HepG2 (cell line): Measurements from ENCODE around the gene BRMS1. TPM values are rescaled to one million over a fixed set of nuclear protein-coding genes. Genes with fewer than 3 reads are reported as not detected.

Experiments used
- EHMT2 ChIP-seq: fragments of 200-600 bp; sonication (generic); IDR thresholded peaks from 2 replicates; pipeline ENCODE4 v1.7.0; 2017; ENCODE audit warnings: antibody characterized with exemption, low read depth, low read length, borderline replicate concordance
- NFRKB ChIP-seq: fragments of 450-650 bp; IDR thresholded peaks from 2 replicates; pipeline ENCODE4 v1.6.1; 2017
- ZNF138 ChIP-seq: sonication (generic); formaldehyde crosslinking; IDR thresholded peaks from 2 replicates; pipeline ENCODE4 v1.5.0; 2020; ENCODE audit warnings: mild to moderate bottlenecking, low read depth, missing genetic modification reagents
- ZNF282 ChIP-seq: fragments of 450-650 bp; IDR thresholded peaks from 2 replicates; pipeline ENCODE4 v1.6.1; 2018; ENCODE audit not compliant: partially characterized antibody
- ZNF441 ChIP-seq: sonication (generic); formaldehyde crosslinking; IDR thresholded peaks from 2 replicates; pipeline ENCODE4 v1.7.0; 2021; ENCODE audit warnings: missing genetic modification reagents, borderline replicate concordance
- ZNF749 ChIP-seq: sonication (generic); formaldehyde crosslinking; IDR thresholded peaks from 2 replicates; pipeline ENCODE4 v1.8.0; 2022; ENCODE audit warnings: mild to moderate bottlenecking, missing genetic modification reagents, moderate library complexity, borderline replicate concordance
- polyA plus RNA-seq, 8 experiments: library from polyadenylated mRNA; depleted of rRNA in 3 of 8; stranded (reverse) in 7 of 8; unstranded in 1 of 8; fragments of >200 nt; fragmentation: Illumina TruSeq in 4 of 8; extraction: Trizol in 4 of 8; gene quantifications; 2 replicates each; pipeline versions ENCODE4 v1.2.1 to v1.2.3, GENCODE V29; 2011 to 2016; ENCODE audit warnings: low read depth in 4 of 8, missing spikeins in 1 of 8, mixed read lengths in 1 of 8; ENCODE audit not compliant: insufficient read depth in 1 of 8
- total RNA-seq, 5 experiments: library from RNA; depleted of rRNA; stranded (reverse); fragments of >200 nt; fragmentation: Illumina TruSeq; extraction: Trizol; gene quantifications; 2 replicates each; pipeline ENCODE4 v1.2.3, GENCODE V29; 2016; ENCODE audit warnings: low read depth in 1 of 5
- TF ChIP-seq, protein P1 (sequence below): sonication (generic); IDR thresholded peaks from 2 replicates; pipeline ENCODE4 v1.6.1; 2016; ENCODE audit warnings: low read depth, borderline replicate concordance
- TF ChIP-seq, protein P2 (sequence below): fragments of 450-650 bp; IDR thresholded peaks from 2 replicates; pipeline ENCODE4 v1.6.1; 2017; ENCODE audit warnings: mild to moderate bottlenecking
- TF ChIP-seq, protein P3 (sequence below): sonication (generic); formaldehyde crosslinking; IDR thresholded peaks from 2 replicates; pipeline ENCODE4 v1.4.0; 2020; ENCODE audit warnings: low read depth, missing genetic modification reagents
- TF ChIP-seq, protein P4 (sequence below): fragments of 450-650 bp; IDR thresholded peaks from 2 replicates; pipeline ENCODE4 v1.6.1; 2016

The BRMS1 gene
- total and polyA plus RNA-seq, 2 of the 13 experiments (the other 11 are each of a cell fraction or from before 2014, with no cell fraction given): 15.8 to 55.7 TPM

DNA sequence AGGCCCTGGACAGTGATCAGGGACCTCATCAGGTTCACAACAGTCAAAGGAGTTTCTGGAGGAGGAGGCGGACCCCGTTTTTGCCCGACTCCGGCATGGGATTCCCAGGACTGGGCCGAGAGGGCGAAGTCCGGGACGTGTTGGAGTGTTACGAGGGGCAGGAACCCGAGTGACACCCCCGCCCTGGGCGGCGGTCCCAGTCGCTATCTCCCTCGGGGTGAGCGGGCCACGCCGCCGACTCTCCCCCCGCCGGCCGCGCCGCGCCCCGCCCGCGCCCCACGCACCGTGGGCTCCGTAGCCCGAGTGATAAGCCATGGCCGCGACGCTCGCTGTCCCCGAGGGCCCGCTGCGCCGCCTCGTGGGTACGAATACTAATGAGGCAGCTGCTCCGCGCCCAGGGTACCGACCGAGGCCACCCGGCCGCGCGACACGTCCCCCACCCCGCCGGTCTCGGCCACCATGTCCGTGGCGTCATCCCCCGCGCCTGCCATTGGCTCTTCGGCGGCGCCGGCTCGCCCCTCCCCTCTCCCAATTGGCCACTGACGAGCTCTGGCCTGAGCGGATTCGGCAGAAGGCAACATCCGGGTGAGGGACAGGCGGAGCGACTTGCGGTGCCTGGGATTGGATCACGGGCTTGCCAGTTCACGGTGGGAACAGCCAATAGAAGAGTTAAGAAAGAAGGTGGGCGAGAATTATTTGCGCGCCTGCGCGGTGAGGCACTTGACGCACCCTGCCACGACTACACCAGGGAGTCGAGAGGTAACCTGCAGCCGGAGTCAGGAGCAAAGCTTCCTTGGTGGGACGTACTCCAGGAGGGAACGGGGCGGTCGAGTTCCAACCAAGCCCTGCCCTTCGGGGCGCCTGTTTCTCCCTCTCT, 56.0 kb downstream of the BRMS1 start, which contains the start of gene YIF1A (continued):
- TF ChIP-seq, protein P1, sequence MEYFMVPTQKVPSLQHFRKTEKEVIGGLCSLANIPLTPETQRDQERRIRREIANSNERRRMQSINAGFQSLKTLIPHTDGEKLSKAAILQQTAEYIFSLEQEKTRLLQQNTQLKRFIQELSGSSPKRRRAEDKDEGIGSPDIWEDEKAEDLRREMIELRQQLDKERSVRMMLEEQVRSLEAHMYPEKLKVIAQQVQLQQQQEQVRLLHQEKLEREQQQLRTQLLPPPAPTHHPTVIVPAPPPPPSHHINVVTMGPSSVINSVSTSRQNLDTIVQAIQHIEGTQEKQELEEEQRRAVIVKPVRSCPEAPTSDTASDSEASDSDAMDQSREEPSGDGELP: peak; percentile 16; the same call in 1 of the 2 replicates
- TF ChIP-seq ZNF138: no peak
- no peak for TF ChIP-seq ZNF749
- no peak for TF ChIP-seq EHMT2
- peak; percentile 60; the same call in 1 of the 2 replicates for TF ChIP-seq ZNF441 (CRISPR knock-in tag)
- TF ChIP-seq, protein P2, sequence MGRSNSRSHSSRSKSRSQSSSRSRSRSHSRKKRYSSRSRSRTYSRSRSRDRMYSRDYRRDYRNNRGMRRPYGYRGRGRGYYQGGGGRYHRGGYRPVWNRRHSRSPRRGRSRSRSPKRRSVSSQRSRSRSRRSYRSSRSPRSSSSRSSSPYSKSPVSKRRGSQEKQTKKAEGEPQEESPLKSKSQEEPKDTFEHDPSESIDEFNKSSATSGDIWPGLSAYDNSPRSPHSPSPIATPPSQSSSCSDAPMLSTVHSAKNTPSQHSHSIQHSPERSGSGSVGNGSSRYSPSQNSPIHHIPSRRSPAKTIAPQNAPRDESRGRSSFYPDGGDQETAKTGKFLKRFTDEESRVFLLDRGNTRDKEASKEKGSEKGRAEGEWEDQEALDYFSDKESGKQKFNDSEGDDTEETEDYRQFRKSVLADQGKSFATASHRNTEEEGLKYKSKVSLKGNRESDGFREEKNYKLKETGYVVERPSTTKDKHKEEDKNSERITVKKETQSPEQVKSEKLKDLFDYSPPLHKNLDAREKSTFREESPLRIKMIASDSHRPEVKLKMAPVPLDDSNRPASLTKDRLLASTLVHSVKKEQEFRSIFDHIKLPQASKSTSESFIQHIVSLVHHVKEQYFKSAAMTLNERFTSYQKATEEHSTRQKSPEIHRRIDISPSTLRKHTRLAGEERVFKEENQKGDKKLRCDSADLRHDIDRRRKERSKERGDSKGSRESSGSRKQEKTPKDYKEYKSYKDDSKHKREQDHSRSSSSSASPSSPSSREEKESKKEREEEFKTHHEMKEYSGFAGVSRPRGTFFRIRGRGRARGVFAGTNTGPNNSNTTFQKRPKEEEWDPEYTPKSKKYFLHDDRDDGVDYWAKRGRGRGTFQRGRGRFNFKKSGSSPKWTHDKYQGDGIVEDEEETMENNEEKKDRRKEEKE: no peak
- TF ChIP-seq NFRKB: no peak
- TF ChIP-seq, protein P3, sequence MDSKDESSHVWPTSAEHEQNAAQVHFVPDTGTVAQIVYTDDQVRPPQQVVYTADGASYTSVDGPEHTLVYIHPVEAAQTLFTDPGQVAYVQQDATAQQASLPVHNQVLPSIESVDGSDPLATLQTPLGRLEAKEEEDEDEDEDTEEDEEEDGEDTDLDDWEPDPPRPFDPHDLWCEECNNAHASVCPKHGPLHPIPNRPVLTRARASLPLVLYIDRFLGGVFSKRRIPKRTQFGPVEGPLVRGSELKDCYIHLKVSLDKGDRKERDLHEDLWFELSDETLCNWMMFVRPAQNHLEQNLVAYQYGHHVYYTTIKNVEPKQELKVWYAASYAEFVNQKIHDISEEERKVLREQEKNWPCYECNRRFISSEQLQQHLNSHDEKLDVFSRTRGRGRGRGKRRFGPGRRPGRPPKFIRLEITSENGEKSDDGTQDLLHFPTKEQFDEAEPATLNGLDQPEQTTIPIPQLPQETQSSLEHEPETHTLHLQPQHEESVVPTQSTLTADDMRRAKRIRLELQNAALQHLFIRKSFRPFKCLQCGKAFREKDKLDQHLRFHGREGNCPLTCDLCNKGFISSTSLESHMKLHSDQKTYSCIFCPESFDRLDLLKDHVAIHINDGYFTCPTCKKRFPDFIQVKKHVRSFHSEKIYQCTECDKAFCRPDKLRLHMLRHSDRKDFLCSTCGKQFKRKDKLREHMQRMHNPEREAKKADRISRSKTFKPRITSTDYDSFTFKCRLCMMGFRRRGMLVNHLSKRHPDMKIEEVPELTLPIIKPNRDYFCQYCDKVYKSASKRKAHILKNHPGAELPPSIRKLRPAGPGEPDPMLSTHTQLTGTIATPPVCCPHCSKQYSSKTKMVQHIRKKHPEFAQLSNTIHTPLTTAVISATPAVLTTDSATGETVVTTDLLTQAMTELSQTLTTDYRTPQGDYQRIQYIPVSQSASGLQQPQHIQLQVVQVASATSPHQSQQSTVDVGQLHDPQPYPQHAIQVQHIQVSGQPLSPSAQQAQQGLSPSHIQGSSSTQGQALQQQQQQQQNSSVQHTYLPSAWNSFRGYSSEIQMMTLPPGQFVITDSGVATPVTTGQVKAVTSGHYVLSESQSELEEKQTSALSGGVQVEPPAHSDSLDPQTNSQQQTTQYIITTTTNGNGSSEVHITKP (CRISPR knock-in tag): peak; percentile 8; the same call in 1 of the 2 replicates
- TF ChIP-seq ZNF282: no peak
- TF ChIP-seq, protein P4, sequence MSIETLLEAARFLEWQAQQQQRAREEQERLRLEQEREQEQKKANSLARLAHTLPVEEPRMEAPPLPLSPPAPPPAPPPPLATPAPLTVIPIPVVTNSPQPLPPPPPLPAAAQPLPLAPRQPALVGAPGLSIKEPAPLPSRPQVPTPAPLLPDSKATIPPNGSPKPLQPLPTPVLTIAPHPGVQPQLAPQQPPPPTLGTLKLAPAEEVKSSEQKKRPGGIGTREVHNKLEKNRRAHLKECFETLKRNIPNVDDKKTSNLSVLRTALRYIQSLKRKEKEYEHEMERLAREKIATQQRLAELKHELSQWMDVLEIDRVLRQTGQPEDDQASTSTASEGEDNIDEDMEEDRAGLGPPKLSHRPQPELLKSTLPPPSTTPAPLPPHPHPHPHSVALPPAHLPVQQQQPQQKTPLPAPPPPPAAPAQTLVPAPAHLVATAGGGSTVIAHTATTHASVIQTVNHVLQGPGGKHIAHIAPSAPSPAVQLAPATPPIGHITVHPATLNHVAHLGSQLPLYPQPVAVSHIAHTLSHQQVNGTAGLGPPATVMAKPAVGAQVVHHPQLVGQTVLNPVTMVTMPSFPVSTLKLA: peak; percentile 2; the same call in 1 of the 2 replicates
